GM18508 (cell line): ENCODE results near the gene NMUR1.

Experiments used
- ATAC-seq: cut with Tn5 transposase; IDR thresholded peaks from one replicate; pipeline ENCODE4 v1.9.1; 2021; ENCODE audit warnings: moderate number of reproducible peaks; ENCODE audit not compliant: insufficient read depth, unreplicated experiment

NMUR1 gene

GRCh38 chr2:231494669-231495068 lies 35.6 kb downstream of the NMUR1 start:
- no peak for ATAC-seq

DNA sequence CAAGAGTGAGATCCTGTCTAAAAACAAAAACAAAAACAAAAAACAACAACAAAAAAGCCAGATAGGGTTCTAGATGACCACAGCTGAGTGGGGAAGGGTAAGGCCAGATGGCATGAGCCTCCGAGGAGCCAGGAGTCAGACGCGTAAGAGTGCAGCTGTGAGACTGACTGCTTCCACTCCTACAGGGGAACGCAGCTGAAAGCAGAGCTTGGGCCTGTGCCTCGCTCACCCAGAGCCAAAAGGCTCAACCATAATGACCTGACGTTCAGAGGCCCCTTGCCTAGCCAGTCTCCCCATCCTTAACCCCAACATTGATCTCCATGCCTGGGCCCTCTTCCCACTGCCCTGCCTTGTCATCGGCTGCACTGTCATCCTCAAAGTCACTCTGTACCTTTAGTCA lies 39.4 kb downstream of the NMUR1 start:
- ATAC-seq: no peak

DNA sequence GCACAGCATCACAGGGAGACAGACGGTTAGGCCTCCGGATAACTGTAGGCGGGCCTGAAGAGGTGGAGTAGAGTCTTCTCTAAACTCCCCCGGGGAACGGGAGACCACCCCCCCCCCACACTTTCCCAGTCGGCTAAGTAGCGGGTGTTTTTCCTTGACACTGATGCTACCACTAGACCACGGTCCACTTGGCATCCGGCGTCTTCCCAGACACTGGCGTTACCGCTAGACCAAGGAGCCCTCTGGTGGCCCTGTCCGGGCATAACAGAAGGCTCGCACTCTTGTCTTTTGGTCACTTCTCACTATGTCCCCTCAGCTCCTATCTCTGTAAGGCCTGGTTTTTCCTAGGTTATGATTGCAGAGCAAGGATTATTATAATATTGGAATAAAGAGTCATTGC lies 40.3 kb downstream of the NMUR1 start:
- ATAC-seq: no peak

DNA sequence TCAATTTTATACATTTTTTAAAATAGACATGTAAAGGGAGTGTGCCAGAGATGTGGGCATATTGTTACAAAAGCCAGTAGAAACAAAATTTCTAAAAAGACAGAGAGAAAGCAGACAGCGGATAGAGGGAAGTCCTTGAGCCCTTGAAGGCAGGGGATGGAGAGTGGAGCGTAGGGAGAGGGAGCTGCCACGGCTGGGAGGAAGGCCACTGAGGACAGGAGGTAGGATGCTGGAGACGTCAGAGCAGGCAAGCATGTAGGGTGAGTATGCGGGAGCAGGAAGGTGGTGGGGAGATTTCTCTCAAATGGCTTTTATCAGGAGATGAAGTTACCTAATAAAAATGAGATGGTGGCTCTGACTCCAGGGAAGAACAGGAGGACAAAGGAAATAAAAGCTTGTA lies 41.9 kb downstream of the NMUR1 start:
- no peak for ATAC-seq

DNA sequence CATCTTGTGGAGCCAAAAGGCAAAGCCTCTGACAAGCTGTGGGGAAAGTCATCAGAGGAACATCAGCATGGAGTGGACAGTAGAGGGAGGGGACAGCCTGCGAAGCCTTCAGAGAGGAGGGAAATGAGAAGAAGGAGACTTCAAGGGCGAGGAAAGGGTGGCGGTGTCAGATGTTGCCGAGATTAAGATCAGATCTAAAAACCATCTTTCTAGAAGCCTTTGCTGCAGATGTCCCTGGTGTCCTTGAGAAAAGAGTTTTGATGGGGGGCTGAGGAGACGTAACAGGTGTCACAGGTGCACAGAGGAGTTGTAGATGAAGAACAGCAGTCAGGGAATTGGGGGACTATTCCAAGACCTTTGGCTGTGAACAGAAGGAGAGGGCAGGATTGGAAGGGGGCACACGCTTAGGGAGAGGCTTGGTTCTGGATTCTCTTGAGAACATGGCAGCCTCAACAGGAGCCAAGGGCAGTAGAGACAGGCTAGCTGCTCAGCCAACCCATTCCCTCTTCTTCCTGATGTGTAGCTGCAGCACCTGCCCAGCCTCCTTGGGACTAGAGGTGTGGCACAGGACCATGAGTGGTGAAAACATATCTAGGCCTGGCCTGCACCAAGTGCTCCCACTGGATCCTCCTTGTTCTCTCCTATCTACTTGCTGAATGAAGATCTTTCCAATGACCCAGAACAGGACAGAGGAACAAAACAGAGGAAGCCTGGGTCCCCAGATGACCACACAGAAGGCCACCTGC lies 43.2 kb downstream of the NMUR1 start:
- ATAC-seq: no peak

GRCh38 chr2:231483398-231484329 lies 46.6 kb downstream of the NMUR1 start:
- ATAC-seq: no peak

- no peak for ATAC-seq
Observed at GRCh38 chr2:231482806-231483391, 47.3 kb downstream of the NMUR1 start.

- ATAC-seq: no peak
Observed at GRCh38 chr2:231480781-231481180, 49.5 kb downstream of the NMUR1 start.

DNA sequence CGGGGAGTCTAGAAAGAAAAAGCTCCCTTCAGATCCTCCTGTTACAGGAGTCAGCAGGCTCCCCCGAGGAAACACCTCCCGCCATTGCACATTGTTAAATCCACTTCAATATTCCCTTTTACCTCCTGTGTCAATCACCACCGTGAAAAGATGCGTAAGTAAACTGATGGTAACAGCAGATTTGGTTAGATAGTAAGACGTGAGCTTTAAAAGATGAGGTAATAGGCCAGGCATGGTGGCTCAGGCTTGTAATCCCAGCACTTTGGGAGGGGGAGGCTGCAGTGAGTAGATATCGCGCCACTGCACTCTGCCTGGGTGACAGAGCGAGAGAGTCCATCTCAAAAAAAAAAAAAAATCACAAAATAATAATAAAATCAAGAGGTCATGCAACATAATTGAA lies 50.8 kb downstream of the NMUR1 start:
- ATAC-seq: no peak

GRCh38 chr2:231476920-231477319 lies 53.3 kb downstream of the NMUR1 start:
- no peak for ATAC-seq

DNA sequence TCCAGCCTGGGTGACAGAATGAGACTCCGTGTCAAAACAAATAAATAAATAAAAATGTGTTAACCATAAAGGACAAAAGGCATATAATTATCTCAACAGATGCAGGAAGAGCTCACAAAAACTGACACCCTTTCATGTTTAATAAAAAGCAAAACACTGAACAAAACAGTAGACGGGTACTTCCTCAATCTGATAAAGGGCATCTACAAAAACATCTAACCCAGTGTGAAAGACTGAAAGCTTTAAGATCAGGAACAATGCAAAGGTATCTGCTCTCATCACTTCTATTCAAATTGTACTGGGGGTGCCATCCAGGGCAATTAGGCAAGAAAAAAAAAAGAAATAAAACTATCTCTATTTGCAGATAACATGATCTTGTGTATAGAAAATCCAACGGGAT lies 54.3 kb downstream of the NMUR1 start:
- ATAC-seq: no peak
